CD4-positive, CD25-positive, alpha-beta regulatory T cell (primary cell): ENCODE measurements around the gene GRIN1. TPM values are rescaled to one million over a fixed set of nuclear protein-coding genes. Genes with fewer than 3 reads are reported as not detected.

Experiments used
- ATAC-seq, 2 donors: fragments of 150-1000 bp; cut with Tn5 transposase; one replicate each; pipeline ENCODE4 v1.10.0; 2021; ENCODE audit warnings: low read depth in 2 of 2, moderate number of reproducible peaks in 2 of 2, moderate library complexity in 1 of 2
- DNase-seq, 3 donors: peaks; one replicate each; pipeline versions ENCODE4 v3.0.0 to v3.0.0-alpha.2; 2012 to 2022; ENCODE audit warnings: mixed read lengths in 1 of 3
- H3K27ac ChIP-seq: one replicate; pipeline ENCODE4 v1.7.0; 2013; ENCODE audit warnings: mild to moderate bottlenecking, low read length; ENCODE audit not compliant: insufficient read depth, poor library complexity, severe bottlenecking
- H3K27me3 ChIP-seq: one replicate; pipeline ENCODE4 v1.7.0; 2013; ENCODE audit warnings: low read length; ENCODE audit not compliant: control insufficient read depth, insufficient read depth
- H3K36me3 ChIP-seq: one replicate; pipeline ENCODE4 v1.7.0; 2013; ENCODE audit warnings: mild to moderate bottlenecking, low read length, moderate library complexity; ENCODE audit not compliant: control insufficient read depth, insufficient read depth
- H3K4me1 ChIP-seq: 2 replicates; pipeline ENCODE4 v1.7.0; 2013; ENCODE audit warnings: mild to moderate bottlenecking, low read length; ENCODE audit not compliant: insufficient read depth, control insufficient read depth, poor library complexity, severe bottlenecking
- H3K4me3 ChIP-seq: one replicate; pipeline ENCODE4 v1.7.0; 2013; ENCODE audit warnings: low read depth, mild to moderate bottlenecking, low read length, moderate library complexity
- H3K9me3 ChIP-seq, 2 experiments: 1 replicate in 1 of 2; 2 replicates in 1 of 2; pipeline ENCODE4 v1.7.0; 2013; ENCODE audit warnings: low read length in 2 of 2, mild to moderate bottlenecking in 1 of 2, moderate library complexity in 1 of 2; ENCODE audit not compliant: control insufficient read depth in 2 of 2
- H3K27ac Mint-ChIP-seq, 3 donors: one replicate each; pipeline ENCODE4 v1.8.0; 2020 to 2022; ENCODE audit warnings: mild to moderate bottlenecking in 3 of 3, mixed read lengths in 3 of 3, moderate library complexity in 2 of 3
- H3K27me3 Mint-ChIP-seq: one replicate; pipeline ENCODE4 v1.8.0; 2022; ENCODE audit warnings: mild to moderate bottlenecking, mixed read lengths
- H3K36me3 Mint-ChIP-seq: one replicate; pipeline ENCODE4 v1.8.0; 2020; ENCODE audit warnings: mixed read lengths
- H3K4me1 Mint-ChIP-seq, 4 donors: one replicate each; pipeline ENCODE4 v1.8.0; 2020 to 2022; ENCODE audit warnings: mixed read lengths in 4 of 4, mild to moderate bottlenecking in 1 of 4
- H3K4me3 Mint-ChIP-seq, 4 donors: one replicate each; pipeline ENCODE4 v1.8.0; 2020 to 2022; ENCODE audit warnings: mild to moderate bottlenecking in 4 of 4, mixed read lengths in 4 of 4, moderate library complexity in 3 of 4
- H3K9me3 Mint-ChIP-seq, 7 donors: one replicate each; pipeline ENCODE4 v1.8.0; 2020 to 2022; ENCODE audit warnings: mixed read lengths in 7 of 7, mild to moderate bottlenecking in 3 of 7, moderate library complexity in 2 of 7
- polyA plus RNA-seq, 4 donors: library from polyadenylated mRNA; unstranded; fragments of 300-500 nt; fragmentation: Illumina TruSeq; gene quantifications; one replicate each; pipeline ENCODE4 v1.2.3, GENCODE V29; 2021
- total RNA-seq: library from RNA; stranded (reverse); gene quantifications from one replicate; pipeline ENCODE4 v1.2.3, GENCODE V29; 2022

Gene GRIN1
- total and polyA plus RNA-seq, 5 donors from 2014 or later, result not detected

- Mint-ChIP-seq H3K36me3 (no peaks in the 10 kb centered on the region), H3K9me3 (peaks cover 0 to 3% (median 0%) of the 10 kb centered on the region in 7 donors), H3K27ac (no peak overlapping the region), H3K4me1 (peaks cover 0 to 6% (median 2%) of the 10 kb centered on the region in 4 donors), H3K4me3 (peak overlapping the region in 1 of 4 donors; percentile 41), H3K27me3 (peaks cover 80% of the 10 kb centered on the region)
- H3K27ac ChIP-seq, result no peak overlapping the region
- no peaks in the 10 kb centered on the region for H3K36me3 ChIP-seq
- no peak for DNase-seq
- ATAC-seq, result no peak
- no peaks in the 10 kb centered on the region for H3K9me3 ChIP-seq
- peaks cover 16% of the 10 kb centered on the region for H3K27me3 ChIP-seq
- H3K4me3 ChIP-seq, result no peak overlapping the region
- H3K4me1 ChIP-seq, result no peaks in the 10 kb centered on the region
Measured at GRCh38 chr9:137138058-137138721, 764 bp upstream of the GRIN1 start.

GRCh38 chr9:137139468-137140150, 655 bp downstream of the GRIN1 start:
- Histone ChIP-seq H3K9me3 (no peaks in the 10 kb centered on the region), H3K27ac (no peak overlapping the region), H3K4me1 (no peaks in the 10 kb centered on the region), H3K27me3 (peaks cover 16% of the 10 kb centered on the region), H3K4me3 (no peak overlapping the region), H3K36me3 (no peaks in the 10 kb centered on the region)
- no peak for ATAC-seq
- Mint-ChIP-seq H3K27ac (no peak overlapping the region), H3K9me3 (peaks cover 0 to 3% (median 0%) of the 10 kb centered on the region in 7 donors), H3K4me1 (peaks cover 0 to 6% (median 2%) of the 10 kb centered on the region in 4 donors), H3K27me3 (peaks cover 75% of the 10 kb centered on the region), H3K4me3 (no peak overlapping the region), H3K36me3 (no peaks in the 10 kb centered on the region)
- DNase-seq, result no peak

- Mint-ChIP-seq H3K9me3 (peaks cover 0 to 3% (median 0%) of the 10 kb centered on the region in 7 donors), H3K27me3 (peaks cover 67% of the 10 kb centered on the region)
- H3K9me3 ChIP-seq, result no peaks in the 10 kb centered on the region
Measured at GRCh38 chr9:137140151-137141012, 1.4 kb downstream of the GRIN1 start.

GRCh38 chr9:137141050-137141810, 2.3 kb downstream of the GRIN1 start:
- H3K27ac ChIP-seq, result no peak overlapping the region
- ATAC-seq (no peak), DNase-seq (no peak)
- H3K36me3 Mint-ChIP-seq, result no peaks in the 10 kb centered on the region
- H3K36me3 ChIP-seq, result no peaks in the 10 kb centered on the region
- peaks cover 59% of the 10 kb centered on the region for H3K27me3 Mint-ChIP-seq
- no peak overlapping the region for H3K27ac Mint-ChIP-seq
- H3K4me3 ChIP-seq, result no peak overlapping the region
- peaks cover 16% of the 10 kb centered on the region for H3K27me3 ChIP-seq
- peaks cover 0 to 3% (median 0%) of the 10 kb centered on the region in 7 donors for H3K9me3 Mint-ChIP-seq
- H3K9me3 ChIP-seq, result no peaks in the 10 kb centered on the region
- no peaks in the 10 kb centered on the region for H3K4me1 ChIP-seq
- H3K4me1 Mint-ChIP-seq, result peaks cover 0 to 6% (median 2%) of the 10 kb centered on the region in 4 donors
- no peak overlapping the region for H3K4me3 Mint-ChIP-seq

More at GRCh38 chr9:137140151-137141012, 1.4 kb downstream of the GRIN1 start:
- H3K4me1 Mint-ChIP-seq, result peaks cover 0 to 6% (median 2%) of the 10 kb centered on the region in 4 donors
- Histone ChIP-seq H3K4me3 (no peak overlapping the region), H3K27ac (no peak overlapping the region), H3K4me1 (no peaks in the 10 kb centered on the region), H3K27me3 (peaks cover 16% of the 10 kb centered on the region), H3K36me3 (no peaks in the 10 kb centered on the region)
- no peaks in the 10 kb centered on the region for H3K36me3 Mint-ChIP-seq
- ATAC-seq (no peak), DNase-seq (no peak)
- H3K27ac Mint-ChIP-seq, result peak overlapping the region in 1 of 3 donors; percentile 92
- H3K4me3 Mint-ChIP-seq, result no peak overlapping the region

- H3K4me3 Mint-ChIP-seq, result no peak overlapping the region
- H3K27ac Mint-ChIP-seq, result no peak overlapping the region
Measured at GRCh38 chr9:137141976-137142936, 3.3 kb downstream of the GRIN1 start.

GRCh38 chr9:137143459-137143858, 4.5 kb downstream of the GRIN1 start:
- H3K27ac ChIP-seq, result no peak overlapping the region

More at GRCh38 chr9:137141976-137142936, 3.3 kb downstream of the GRIN1 start:
- ATAC-seq (no peak), DNase-seq (no peak)
- Histone ChIP-seq H3K27me3 (peaks cover 16% of the 10 kb centered on the region), H3K36me3 (no peaks in the 10 kb centered on the region), H3K9me3 (no peaks in the 10 kb centered on the region), H3K4me3 (no peak overlapping the region), H3K4me1 (no peaks in the 10 kb centered on the region), H3K27ac (no peak overlapping the region)
- Mint-ChIP-seq H3K36me3 (no peaks in the 10 kb centered on the region), H3K4me1 (peaks cover 0 to 6% (median 2%) of the 10 kb centered on the region in 4 donors), H3K27me3 (peaks cover 51% of the 10 kb centered on the region), H3K9me3 (peaks cover 0 to 3% (median 0%) of the 10 kb centered on the region in 7 donors)

More at GRCh38 chr9:137143459-137143858, 4.5 kb downstream of the GRIN1 start:
- H3K4me1 ChIP-seq, result no peaks in the 10 kb centered on the region
- Mint-ChIP-seq H3K27ac (no peak overlapping the region), H3K27me3 (peaks cover 39% of the 10 kb centered on the region), H3K4me1 (peaks cover 0 to 4% (median 0%) of the 10 kb centered on the region in 4 donors), H3K36me3 (no peaks in the 10 kb centered on the region), H3K4me3 (no peak overlapping the region), H3K9me3 (peaks cover 0 to 3% (median 0%) of the 10 kb centered on the region in 7 donors)
- H3K4me3 ChIP-seq, result no peak overlapping the region
- H3K27me3 ChIP-seq, result peaks cover 10% of the 10 kb centered on the region
- no peak for ATAC-seq
- no peak for DNase-seq
- H3K9me3 ChIP-seq, result no peaks in the 10 kb centered on the region
- no peaks in the 10 kb centered on the region for H3K36me3 ChIP-seq
